ENCODE measurements around the gene RMC1. TPM values are rescaled to one million over a fixed set of nuclear protein-coding genes. Genes with fewer than 3 reads are reported as not detected.

Gene RMC1
- total and polyA plus RNA-seq, 2 of the 13 experiments (the other 11 are each of a cell fraction or from before 2014, with no cell fraction given): 9.4 to 19.5 TPM

- TF ChIP-seq ZNF577 (CRISPR knock-in tag; IDR thresholded peaks at IDR 0.05; ENCODE audit: borderline replicate concordance, low read depth) (no peak), ARID2 (CRISPR knock-in tag; IDR thresholded peaks at IDR 0.05; ENCODE audit: borderline replicate concordance) (no peak), ZSCAN22 (CRISPR knock-in tag; IDR thresholded peaks at IDR 0.05) (no peak), ZUFSP (CRISPR knock-in tag; IDR thresholded peaks at IDR 0.05; ENCODE audit: borderline replicate concordance) (no peak), SMAD3 (CRISPR knock-in tag; IDR thresholded peaks at IDR 0.05) (no peak), ZNF768 (CRISPR knock-in tag; IDR thresholded peaks at IDR 0.05) (no peak), RFX5 (IDR thresholded peaks at IDR 0.05; ENCODE audit: low read depth, low read length) (no peak), ARNTL (CRISPR knock-in tag; IDR thresholded peaks at IDR 0.05) (no peak), ZNF616 (CRISPR knock-in tag; IDR thresholded peaks at IDR 0.05; ENCODE audit: low read depth) (no peak), ATF1 (CRISPR knock-in tag; IDR thresholded peaks at IDR 0.05) (0 out of 2 replicates have a peak, but pooled peaks have one; percentile 30), CEBPZ (IDR thresholded peaks at IDR 0.05; ENCODE audit: low read length) (no peak), ZXDC (CRISPR knock-in tag; IDR thresholded peaks at IDR 0.05) (no peak), XBP1 (CRISPR knock-in tag; IDR thresholded peaks at IDR 0.05) (no peak)
- TF ChIP-seq, protein P1, sequence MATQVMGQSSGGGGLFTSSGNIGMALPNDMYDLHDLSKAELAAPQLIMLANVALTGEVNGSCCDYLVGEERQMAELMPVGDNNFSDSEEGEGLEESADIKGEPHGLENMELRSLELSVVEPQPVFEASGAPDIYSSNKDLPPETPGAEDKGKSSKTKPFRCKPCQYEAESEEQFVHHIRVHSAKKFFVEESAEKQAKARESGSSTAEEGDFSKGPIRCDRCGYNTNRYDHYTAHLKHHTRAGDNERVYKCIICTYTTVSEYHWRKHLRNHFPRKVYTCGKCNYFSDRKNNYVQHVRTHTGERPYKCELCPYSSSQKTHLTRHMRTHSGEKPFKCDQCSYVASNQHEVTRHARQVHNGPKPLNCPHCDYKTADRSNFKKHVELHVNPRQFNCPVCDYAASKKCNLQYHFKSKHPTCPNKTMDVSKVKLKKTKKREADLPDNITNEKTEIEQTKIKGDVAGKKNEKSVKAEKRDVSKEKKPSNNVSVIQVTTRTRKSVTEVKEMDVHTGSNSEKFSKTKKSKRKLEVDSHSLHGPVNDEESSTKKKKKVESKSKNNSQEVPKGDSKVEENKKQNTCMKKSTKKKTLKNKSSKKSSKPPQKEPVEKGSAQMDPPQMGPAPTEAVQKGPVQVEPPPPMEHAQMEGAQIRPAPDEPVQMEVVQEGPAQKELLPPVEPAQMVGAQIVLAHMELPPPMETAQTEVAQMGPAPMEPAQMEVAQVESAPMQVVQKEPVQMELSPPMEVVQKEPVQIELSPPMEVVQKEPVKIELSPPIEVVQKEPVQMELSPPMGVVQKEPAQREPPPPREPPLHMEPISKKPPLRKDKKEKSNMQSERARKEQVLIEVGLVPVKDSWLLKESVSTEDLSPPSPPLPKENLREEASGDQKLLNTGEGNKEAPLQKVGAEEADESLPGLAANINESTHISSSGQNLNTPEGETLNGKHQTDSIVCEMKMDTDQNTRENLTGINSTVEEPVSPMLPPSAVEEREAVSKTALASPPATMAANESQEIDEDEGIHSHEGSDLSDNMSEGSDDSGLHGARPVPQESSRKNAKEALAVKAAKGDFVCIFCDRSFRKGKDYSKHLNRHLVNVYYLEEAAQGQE (IDR thresholded peaks at IDR 0.05; ENCODE audit: borderline replicate concordance in 1 of 2, low read depth in 1 of 2, low read length in 2 of 2): no peak
Measured at GRCh38 chr18:23460285-23461273, 42.7 kb upstream of the RMC1 start (continued).

Data from HepG2 (cell line).